K562 (cell line): ENCODE data around the gene TMEM107. TPM values are rescaled to one million over a fixed set of nuclear protein-coding genes. Genes with fewer than 3 reads are reported as not detected.

Source experiments
- CEBPB ChIP-seq: fragments of 450-650 bp; IDR thresholded peaks from 2 replicates; pipeline ENCODE4 v1.6.1; 2016; ENCODE audit warnings: missing genetic modification characterization, missing compliant biosample characterization
- EP400 ChIP-seq: fragments of 450-650 bp; IDR thresholded peaks from 2 replicates; pipeline ENCODE4 v1.6.1; 2017; ENCODE audit warnings: antibody characterized with exemption, mild to moderate bottlenecking, moderate library complexity
- HOXB6 ChIP-seq: fragments of 250-450 bp; sonication (Bioruptor Pico); IDR thresholded peaks from 2 replicates; pipeline ENCODE4 v1.5.1; 2022; ENCODE audit warnings: mild to moderate bottlenecking, borderline replicate concordance
- KDM5B ChIP-seq: fragments of 200-600 bp; sonication (generic); IDR thresholded peaks from 2 replicates; pipeline ENCODE4 v1.6.1; 2012; ENCODE audit warnings: low read depth, mild to moderate bottlenecking, moderate library complexity, low read length, control low read depth, inconsistent platforms; ENCODE audit not compliant: insufficient replicate concordance
- MTA2 ChIP-seq: fragments of 450-650 bp; IDR thresholded peaks from 2 replicates; pipeline ENCODE4 v1.6.1; 2016; ENCODE audit warnings: low read depth
- NFIX ChIP-seq: fragments of 250-450 bp; sonication (Bioruptor Pico); IDR thresholded peaks from 2 replicates; pipeline ENCODE4 v1.4.0; 2020; ENCODE audit warnings: low read depth, mild to moderate bottlenecking, moderate library complexity
- OTX1 ChIP-seq: fragments of 450-650 bp; formaldehyde crosslinking; IDR thresholded peaks from 2 replicates; pipeline ENCODE4 v1.4.0; 2022; ENCODE audit warnings: mild to moderate bottlenecking
- POLR3G ChIP-seq: IDR thresholded peaks from 2 replicates; pipeline ENCODE4 v1.6.1; 2011; ENCODE audit not compliant: insufficient read length, insufficient replicate concordance; ENCODE audit errors: extremely low read depth
- PRMT5 ChIP-seq: sonication (generic); formaldehyde crosslinking; IDR thresholded peaks from 2 replicates; pipeline ENCODE4 v1.5.0; 2020; ENCODE audit warnings: missing genetic modification reagents
- ZBTB7A ChIP-seq: IDR thresholded peaks from 2 replicates; pipeline ENCODE4 v1.6.1; 2011; ENCODE audit warnings: low read depth, mild to moderate bottlenecking, low read length, moderate library complexity, borderline replicate concordance; ENCODE audit not compliant: control insufficient read depth
- ZNF445 ChIP-seq: fragments of 250-450 bp; sonication (Bioruptor Pico); IDR thresholded peaks from 2 replicates; pipeline ENCODE4 v1.4.0; 2020; ENCODE audit warnings: low read depth, mild to moderate bottlenecking, moderate library complexity
- polyA plus RNA-seq, 8 experiments: library from polyadenylated mRNA; depleted of rRNA in 4 of 8; stranded (reverse) in 5 of 8; unstranded in 3 of 8; fragments of >200 nt; fragmentation: Nextera tagmentation in 2 of 8; fragmentation: Illumina TruSeq in 1 of 8; extraction: Ambion mirVana in 2 of 8; extraction: Trizol in 1 of 8; gene quantifications; 2 replicates each; pipeline versions ENCODE4 v1.2.1 to v1.2.3, GENCODE V29; 2011 to 2014; ENCODE audit warnings: inconsistent platforms in 1 of 8, missing spikeins in 1 of 8
- total RNA-seq, 7 experiments: library from RNA; depleted of rRNA in 6 of 7; stranded (reverse); fragments of >200 nt in 6 of 7; fragmentation: Illumina TruSeq in 2 of 7; extraction: Trizol in 2 of 7; gene quantifications; 2 replicates each; pipeline versions ENCODE4 v1.2.1 to v1.2.3, GENCODE V29; 2011 to 2021; ENCODE audit warnings: low replicate concordance in 1 of 7
- TF ChIP-seq, protein P1 (sequence below), 2 experiments: fragments of 450-650 bp; IDR thresholded peaks; 2 replicates each; pipeline ENCODE4 v1.6.1; 2016; ENCODE audit warnings: mild to moderate bottlenecking in 2 of 2, borderline replicate concordance in 1 of 2, low read depth in 1 of 2, moderate library complexity in 1 of 2
- TF ChIP-seq, protein P2 (sequence below): fragments of 450-650 bp; IDR thresholded peaks from 2 replicates; pipeline ENCODE4 v1.6.1; 2016; ENCODE audit warnings: low read depth, mild to moderate bottlenecking, moderate library complexity
- TF ChIP-seq, protein P3 (sequence below): fragments of 250-450 bp; sonication (Bioruptor Pico); IDR thresholded peaks from 2 replicates; pipeline ENCODE4 v1.8.0; 2021; ENCODE audit warnings: mild to moderate bottlenecking, moderate library complexity
- TF ChIP-seq, protein P4 (sequence below): fragments of 450-650 bp; IDR thresholded peaks from 2 replicates; pipeline ENCODE4 v1.6.1; 2016

TMEM107 gene
- total and polyA plus RNA-seq, 9 of the 15 experiments (the other 6 are each of a cell fraction or from before 2014, with no cell fraction given) = 7.1 to 26.2 (median 16.9) TPM

DNA sequence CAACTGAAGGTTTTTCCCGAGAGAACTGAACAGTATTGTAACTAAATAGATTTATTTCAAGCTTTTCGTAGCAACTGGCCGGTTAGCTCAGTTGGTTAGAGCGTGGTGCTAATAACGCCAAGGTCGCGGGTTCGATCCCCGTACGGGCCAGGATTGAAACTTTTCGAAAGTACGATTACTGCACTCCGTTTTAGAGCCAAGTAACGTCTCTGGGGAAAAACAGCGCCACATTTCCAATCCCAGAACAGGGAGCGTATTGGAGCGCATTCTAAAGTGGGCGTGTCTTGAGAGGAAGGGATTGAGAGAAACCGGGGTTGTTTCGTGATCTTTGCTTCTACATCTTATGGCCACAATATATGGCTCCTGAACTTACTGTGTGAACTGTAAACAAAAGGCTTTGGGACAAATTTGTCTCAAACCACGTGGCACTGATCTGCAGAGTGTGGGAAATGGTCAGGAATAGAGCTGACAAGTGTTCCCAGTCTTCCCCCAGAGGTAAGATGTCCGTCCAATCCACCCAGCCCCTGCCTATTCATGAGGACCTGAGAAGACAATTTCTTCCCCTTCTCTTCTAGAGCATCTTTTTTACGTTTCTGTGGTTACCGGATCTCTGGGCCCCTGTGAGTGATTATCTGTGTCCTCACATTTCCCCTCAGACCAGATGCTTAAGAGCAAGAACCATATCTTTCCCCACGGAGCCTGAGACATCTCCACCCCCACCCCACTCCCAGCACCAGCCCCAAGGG is 11.5 kb upstream of the TMEM107 start (continued):
- TF ChIP-seq, protein P1, sequence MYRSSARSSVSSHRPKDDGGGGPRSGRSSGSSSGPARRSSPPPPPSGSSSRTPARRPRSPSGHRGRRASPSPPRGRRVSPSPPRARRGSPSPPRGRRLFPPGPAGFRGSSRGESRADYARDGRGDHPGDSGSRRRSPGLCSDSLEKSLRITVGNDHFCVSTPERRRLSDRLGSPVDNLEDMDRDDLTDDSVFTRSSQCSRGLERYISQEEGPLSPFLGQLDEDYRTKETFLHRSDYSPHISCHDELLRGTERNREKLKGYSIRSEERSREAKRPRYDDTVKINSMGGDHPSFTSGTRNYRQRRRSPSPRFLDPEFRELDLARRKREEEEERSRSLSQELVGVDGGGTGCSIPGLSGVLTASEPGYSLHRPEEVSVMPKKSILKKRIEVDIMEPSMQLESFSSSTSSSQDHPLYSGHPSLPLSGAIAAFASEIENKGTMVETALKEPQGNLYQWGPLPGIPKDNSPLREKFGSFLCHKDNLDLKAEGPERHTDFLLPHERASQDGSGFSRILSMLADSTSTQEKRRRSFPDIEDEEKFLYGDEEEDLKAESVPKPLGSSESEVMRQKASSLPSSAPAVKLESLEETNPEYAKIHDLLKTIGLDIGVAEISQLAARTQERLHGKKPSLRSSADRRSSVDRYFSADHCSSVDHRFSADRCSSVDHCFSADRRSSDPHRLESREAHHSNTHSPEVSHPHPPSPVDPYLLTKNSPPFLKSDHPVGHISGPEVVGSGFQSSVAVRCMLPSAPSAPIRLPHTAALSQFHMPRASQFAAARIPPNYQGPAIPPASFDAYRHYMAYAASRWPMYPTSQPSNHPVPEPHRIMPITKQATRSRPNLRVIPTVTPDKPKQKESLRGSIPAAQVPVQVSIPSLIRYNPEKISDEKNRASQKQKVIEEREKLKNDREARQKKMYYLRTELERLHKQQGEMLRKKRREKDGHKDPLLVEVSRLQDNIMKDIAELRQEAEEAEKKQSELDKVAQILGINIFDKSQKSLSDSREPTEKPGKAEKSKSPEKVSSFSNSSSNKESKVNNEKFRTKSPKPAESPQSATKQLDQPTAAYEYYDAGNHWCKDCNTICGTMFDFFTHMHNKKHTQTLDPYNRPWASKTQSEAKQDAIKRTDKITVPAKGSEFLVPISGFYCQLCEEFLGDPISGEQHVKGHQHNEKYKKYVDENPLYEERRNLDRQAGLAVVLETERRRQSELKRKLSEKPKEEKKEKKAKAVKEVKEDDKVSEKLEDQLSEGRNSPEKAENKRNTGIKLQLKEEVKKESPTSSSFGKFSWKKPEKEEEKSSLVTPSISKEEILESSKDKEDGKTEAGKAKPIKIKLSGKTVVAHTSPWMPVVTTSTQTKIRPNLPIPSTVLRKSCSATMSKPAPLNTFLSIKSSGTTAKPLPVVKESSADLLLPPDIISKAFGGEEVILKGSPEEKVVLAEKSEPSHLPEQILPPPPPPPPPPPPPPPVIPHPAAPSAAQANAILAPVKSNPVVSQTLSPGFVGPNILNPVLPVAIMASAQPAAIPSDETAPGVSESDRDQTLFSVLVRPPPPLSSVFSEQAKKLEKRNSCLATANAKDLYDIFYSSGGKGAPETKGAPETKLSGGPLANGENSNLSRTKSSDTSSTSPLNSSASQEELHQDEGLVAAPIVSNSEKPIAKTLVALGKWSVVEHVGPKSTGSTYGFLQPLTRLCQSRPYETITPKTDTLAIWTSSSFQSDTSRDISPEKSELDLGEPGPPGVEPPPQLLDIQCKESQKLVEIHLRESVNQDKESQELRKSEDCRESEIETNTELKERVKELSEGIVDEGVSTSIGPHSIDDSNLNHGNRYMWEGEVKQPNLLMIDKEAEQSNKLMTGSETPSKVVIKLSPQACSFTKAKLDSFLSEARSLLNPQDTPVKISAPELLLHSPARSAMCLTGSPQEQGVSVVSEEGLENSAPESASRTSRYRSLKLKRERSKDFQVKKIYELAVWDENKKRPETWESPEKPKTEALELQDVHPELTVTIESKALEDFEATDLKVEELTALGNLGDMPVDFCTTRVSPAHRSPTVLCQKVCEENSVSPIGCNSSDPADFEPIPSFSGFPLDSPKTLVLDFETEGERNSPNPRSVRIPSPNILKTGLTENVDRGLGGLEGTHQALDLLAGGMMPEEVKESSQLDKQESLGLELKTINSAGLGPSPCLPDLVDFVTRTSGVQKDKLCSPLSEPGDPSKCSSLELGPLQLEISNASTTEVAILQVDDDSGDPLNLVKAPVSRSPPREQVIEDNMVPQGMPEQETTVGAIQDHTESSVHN (IDR thresholded peaks at IDR 0.05; ENCODE audit: borderline replicate concordance in 1 of 2, low read depth in 1 of 2) = no peak
- TF ChIP-seq EP400 (peak; percentile 53), POLR3G (peak; percentile 34), NFIX (CRISPR knock-in tag) (no peak), HOXB6 (CRISPR knock-in tag) (no peak), CEBPB (tag) (no peak), PRMT5 (no peak), ZNF445 (CRISPR knock-in tag) (no peak), MTA2 (no peak), KDM5B (peak; percentile 95), OTX1 (CRISPR knock-in tag) (0 out of 2 replicates have a peak, but pooled peaks have one; percentile 22), ZBTB7A (no peak)
- TF ChIP-seq, protein P2, sequence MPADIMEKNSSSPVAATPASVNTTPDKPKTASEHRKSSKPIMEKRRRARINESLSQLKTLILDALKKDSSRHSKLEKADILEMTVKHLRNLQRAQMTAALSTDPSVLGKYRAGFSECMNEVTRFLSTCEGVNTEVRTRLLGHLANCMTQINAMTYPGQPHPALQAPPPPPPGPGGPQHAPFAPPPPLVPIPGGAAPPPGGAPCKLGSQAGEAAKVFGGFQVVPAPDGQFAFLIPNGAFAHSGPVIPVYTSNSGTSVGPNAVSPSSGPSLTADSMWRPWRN = no peak
- TF ChIP-seq, protein P3, sequence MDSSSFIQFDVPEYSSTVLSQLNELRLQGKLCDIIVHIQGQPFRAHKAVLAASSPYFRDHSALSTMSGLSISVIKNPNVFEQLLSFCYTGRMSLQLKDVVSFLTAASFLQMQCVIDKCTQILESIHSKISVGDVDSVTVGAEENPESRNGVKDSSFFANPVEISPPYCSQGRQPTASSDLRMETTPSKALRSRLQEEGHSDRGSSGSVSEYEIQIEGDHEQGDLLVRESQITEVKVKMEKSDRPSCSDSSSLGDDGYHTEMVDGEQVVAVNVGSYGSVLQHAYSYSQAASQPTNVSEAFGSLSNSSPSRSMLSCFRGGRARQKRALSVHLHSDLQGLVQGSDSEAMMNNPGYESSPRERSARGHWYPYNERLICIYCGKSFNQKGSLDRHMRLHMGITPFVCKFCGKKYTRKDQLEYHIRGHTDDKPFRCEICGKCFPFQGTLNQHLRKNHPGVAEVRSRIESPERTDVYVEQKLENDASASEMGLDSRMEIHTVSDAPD (CRISPR knock-in tag) = no peak
- TF ChIP-seq, protein P4, sequence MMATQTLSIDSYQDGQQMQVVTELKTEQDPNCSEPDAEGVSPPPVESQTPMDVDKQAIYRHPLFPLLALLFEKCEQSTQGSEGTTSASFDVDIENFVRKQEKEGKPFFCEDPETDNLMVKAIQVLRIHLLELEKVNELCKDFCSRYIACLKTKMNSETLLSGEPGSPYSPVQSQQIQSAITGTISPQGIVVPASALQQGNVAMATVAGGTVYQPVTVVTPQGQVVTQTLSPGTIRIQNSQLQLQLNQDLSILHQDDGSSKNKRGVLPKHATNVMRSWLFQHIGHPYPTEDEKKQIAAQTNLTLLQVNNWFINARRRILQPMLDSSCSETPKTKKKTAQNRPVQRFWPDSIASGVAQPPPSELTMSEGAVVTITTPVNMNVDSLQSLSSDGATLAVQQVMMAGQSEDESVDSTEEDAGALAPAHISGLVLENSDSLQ = no peak; the same call in 1 of the 2 replicates
